ENCODE measurements around the gene NTM.

Gene NTM

DNA sequence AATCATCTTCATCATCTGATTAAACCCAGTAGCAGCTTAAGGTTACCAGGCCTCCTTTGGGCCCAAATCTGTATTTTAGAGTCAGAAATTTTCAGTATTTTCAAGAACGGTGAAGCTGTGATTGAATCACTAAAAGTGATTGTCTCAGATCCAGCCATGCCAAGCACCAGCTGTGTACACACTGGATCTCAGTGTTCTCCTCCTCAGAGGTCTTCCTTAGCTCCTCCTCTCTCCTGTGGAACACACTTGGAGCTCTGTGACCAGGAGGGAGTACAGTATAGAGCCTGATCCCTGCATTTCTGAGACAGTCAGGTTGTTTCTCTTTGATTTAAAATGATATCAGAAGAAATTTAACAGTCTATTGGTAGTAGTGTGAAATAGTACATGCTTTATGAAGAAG lies 401.1 kb downstream of the NTM start:
- no peak overlapping the region for H3K9ac ChIP-seq
- H3K36me3 ChIP-seq (ENCODE audit: control insufficient read depth, insufficient read depth, low read length) = no peaks in the 10 kb centered on the region
- H3K27ac ChIP-seq = no peak overlapping the region
- H3K4me1 ChIP-seq = peaks cover 6% of the 10 kb centered on the region
- TF ChIP-seq, protein P1, sequence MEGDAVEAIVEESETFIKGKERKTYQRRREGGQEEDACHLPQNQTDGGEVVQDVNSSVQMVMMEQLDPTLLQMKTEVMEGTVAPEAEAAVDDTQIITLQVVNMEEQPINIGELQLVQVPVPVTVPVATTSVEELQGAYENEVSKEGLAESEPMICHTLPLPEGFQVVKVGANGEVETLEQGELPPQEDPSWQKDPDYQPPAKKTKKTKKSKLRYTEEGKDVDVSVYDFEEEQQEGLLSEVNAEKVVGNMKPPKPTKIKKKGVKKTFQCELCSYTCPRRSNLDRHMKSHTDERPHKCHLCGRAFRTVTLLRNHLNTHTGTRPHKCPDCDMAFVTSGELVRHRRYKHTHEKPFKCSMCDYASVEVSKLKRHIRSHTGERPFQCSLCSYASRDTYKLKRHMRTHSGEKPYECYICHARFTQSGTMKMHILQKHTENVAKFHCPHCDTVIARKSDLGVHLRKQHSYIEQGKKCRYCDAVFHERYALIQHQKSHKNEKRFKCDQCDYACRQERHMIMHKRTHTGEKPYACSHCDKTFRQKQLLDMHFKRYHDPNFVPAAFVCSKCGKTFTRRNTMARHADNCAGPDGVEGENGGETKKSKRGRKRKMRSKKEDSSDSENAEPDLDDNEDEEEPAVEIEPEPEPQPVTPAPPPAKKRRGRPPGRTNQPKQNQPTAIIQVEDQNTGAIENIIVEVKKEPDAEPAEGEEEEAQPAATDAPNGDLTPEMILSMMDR (IDR thresholded peaks at IDR 0.05) = no peak
- H3K4me2 ChIP-seq (ENCODE audit: low read length) = no peak overlapping the region
- H3K9me3 ChIP-seq (ENCODE audit: control insufficient read depth, low read length) = no peaks in the 10 kb centered on the region
- no peak overlapping the region for H2AFZ ChIP-seq
- no peaks in the 10 kb centered on the region for H3K27me3 ChIP-seq (ENCODE audit: control insufficient read depth, insufficient read depth, low read length)
- H3K4me3 ChIP-seq (ENCODE audit: low read depth, low read length) = no peak overlapping the region
- no peaks in the 10 kb centered on the region for H3K79me2 ChIP-seq

DNA sequence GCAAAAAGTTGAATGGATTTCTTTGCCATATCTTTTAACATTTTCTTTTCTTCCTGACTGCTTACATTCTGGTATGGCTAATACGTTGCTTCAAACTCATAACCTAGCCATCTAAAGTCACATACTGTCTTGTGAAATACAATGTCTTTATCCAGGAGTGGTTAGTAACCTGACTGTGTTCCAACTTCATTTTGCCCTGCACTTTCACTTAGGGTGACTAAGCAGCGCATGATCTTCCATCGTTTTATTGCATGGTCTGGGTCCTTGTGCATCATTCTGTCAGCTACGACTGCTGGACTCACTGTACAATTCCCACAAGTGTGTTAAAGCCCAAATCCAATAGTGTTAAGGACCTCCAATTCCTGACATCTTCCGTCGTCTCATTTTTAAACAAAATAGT lies 403.2 kb downstream of the NTM start:
- Histone ChIP-seq H3K27me3 (ENCODE audit: control insufficient read depth, insufficient read depth, low read length) (no peaks in the 10 kb centered on the region), H2AFZ (no peak overlapping the region), H3K4me2 (ENCODE audit: low read length) (no peak overlapping the region), H3K27ac (no peak overlapping the region), H3K4me3 (ENCODE audit: low read depth, low read length) (no peak overlapping the region), H3K79me2 (no peaks in the 10 kb centered on the region), H3K36me3 (ENCODE audit: control insufficient read depth, insufficient read depth, low read length) (no peaks in the 10 kb centered on the region), H3K9ac (no peak overlapping the region), H3K9me3 (ENCODE audit: control insufficient read depth, low read length) (no peaks in the 10 kb centered on the region), H3K4me1 (peaks cover 6% of the 10 kb centered on the region)
- TF ChIP-seq, protein P1 (IDR thresholded peaks at IDR 0.05) = no peak

DNA sequence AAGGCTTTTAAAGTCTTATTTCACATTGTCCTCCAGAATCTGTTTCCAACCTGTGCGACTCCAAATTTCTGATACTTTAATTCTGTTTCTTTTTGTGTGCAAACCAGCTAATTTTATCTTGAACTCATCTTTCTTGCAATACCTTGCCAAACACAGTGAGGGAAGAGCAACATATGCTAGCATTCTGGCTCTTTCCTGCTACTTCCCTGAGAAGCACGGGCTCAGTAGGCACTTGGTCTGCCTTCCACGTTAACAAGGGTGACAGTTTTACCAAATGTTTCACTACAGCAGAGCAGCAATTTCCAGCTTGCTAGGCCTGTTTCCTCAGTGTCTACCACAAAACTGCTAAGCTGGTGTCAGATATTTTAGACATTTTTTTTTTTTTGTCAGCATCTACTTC lies 405.8 kb downstream of the NTM start:
- TF ChIP-seq, protein P1 (IDR thresholded peaks at IDR 0.05) = no peak
- Histone ChIP-seq H3K9me3 (ENCODE audit: control insufficient read depth, low read length) (no peaks in the 10 kb centered on the region), H3K9ac (no peak overlapping the region), H3K4me2 (ENCODE audit: low read length) (no peak overlapping the region), H3K27me3 (ENCODE audit: control insufficient read depth, insufficient read depth, low read length) (no peaks in the 10 kb centered on the region), H3K79me2 (no peaks in the 10 kb centered on the region), H3K4me1 (peaks cover 4% of the 10 kb centered on the region), H3K27ac (no peak overlapping the region), H3K4me3 (ENCODE audit: low read depth, low read length) (no peak overlapping the region), H3K36me3 (ENCODE audit: control insufficient read depth, insufficient read depth, low read length) (no peaks in the 10 kb centered on the region), H2AFZ (peak overlapping the region; percentile 1)

DNA sequence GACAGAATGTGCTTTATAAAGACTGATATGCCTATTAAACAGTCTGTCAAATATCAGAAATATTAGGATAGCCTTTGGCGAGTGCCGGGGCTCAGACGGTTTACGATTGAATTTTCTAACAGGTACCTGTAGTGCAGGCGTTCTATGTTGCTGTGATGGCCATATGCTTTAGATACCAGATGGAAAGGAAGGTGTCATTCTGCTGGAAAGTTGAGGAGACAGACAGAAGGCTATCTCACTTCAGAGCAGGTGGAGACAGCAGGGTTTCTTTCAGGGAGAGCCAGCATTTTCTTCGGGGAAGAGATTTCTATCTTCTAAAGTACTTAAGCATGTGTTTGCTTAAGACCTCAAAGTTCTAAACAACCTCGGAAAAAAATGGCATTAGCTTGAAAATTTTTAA lies 415.4 kb downstream of the NTM start:
- no peaks in the 10 kb centered on the region for H3K4me1 ChIP-seq
- H2AFZ ChIP-seq = peak overlapping the region; percentile 35
- H3K79me2 ChIP-seq = no peaks in the 10 kb centered on the region
- TF ChIP-seq, protein P1 (IDR thresholded peaks at IDR 0.05) = no peak
- no peaks in the 10 kb centered on the region for H3K9me3 ChIP-seq (ENCODE audit: control insufficient read depth, low read length)
- no peak overlapping the region for H3K27ac ChIP-seq
- H3K27me3 ChIP-seq (ENCODE audit: control insufficient read depth, insufficient read depth, low read length) = no peaks in the 10 kb centered on the region
- H3K9ac ChIP-seq = no peak overlapping the region
- no peak overlapping the region for H3K4me3 ChIP-seq (ENCODE audit: low read depth, low read length)
- no peak overlapping the region for H3K4me2 ChIP-seq (ENCODE audit: low read length)
- H3K36me3 ChIP-seq (ENCODE audit: control insufficient read depth, insufficient read depth, low read length) = no peaks in the 10 kb centered on the region

DNA sequence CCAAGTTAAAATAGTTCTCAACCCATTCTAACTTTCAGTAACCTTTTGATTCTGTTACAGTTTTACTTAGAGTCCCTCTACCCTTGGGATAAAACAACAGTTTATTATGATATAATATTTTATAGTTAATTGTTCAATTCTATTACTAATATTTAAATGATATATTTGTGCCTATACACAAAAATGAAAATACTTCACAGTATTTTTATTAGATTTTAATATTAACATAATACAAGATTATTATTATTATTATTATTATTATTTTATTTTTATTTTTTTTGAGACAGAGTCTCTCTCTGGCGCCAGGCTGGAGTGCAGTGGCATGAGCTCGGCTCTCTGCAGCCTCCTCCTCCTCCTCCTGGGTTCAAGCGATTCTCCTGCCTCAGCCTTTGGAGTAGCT lies 416.7 kb downstream of the NTM start:
- Histone ChIP-seq H2AFZ (no peak overlapping the region), H3K36me3 (ENCODE audit: control insufficient read depth, insufficient read depth, low read length) (no peaks in the 10 kb centered on the region), H3K27me3 (ENCODE audit: control insufficient read depth, insufficient read depth, low read length) (no peaks in the 10 kb centered on the region), H3K4me3 (ENCODE audit: low read depth, low read length) (no peak overlapping the region), H3K4me2 (ENCODE audit: low read length) (no peak overlapping the region), H3K4me1 (peaks cover 6% of the 10 kb centered on the region), H3K79me2 (no peaks in the 10 kb centered on the region), H3K9ac (no peak overlapping the region), H3K27ac (no peak overlapping the region), H3K9me3 (ENCODE audit: control insufficient read depth, low read length) (no peaks in the 10 kb centered on the region)
- TF ChIP-seq, protein P1 (IDR thresholded peaks at IDR 0.05) = no peak

Measured in parathyroid adenoma (tissue), 2 donors.